H1 (cell line): Measurements from ENCODE around the gene COLQ. TPM values are rescaled to one million over a fixed set of nuclear protein-coding genes. Genes with fewer than 3 reads are reported as not detected.

Source experiments
- CTCF ChIA-PET: fragments of 300-600 bp; sonication (Branson Sonifier 250); formaldehyde crosslinking; loops from one replicate; lab custom pipeline; 2021; ENCODE audit not compliant: partially characterized antibody; lab: Charles Lee
- POLR2A ChIA-PET: fragments of 300-600 bp; sonication (Branson Sonifier 250); formaldehyde crosslinking; loops from one replicate; lab custom pipeline; 2021; ENCODE audit warnings: inconsistent platforms; ENCODE audit not compliant: partially characterized antibody; lab: Charles Lee
- DNase-seq, 2 experiments: peaks; one replicate each; pipeline versions ENCODE4 v3.0.0 to v3.0.0-alpha.2; 2010 to 2022; ENCODE audit warnings: low spot score in 2 of 2, low read depth in 1 of 2, mixed read lengths in 1 of 2
- FAIRE-seq: peaks from 2 replicates; lab custom pipeline; 2011; peaks lifted over from hg19 to GRCh38; lab: Jason Lieb, UNC
- H2AFZ ChIP-seq: 2 replicates; pipeline ENCODE4 v1.8.1; 2012; ENCODE audit warnings: low read length, inconsistent platforms
- H2AK5ac ChIP-seq: 2 replicates; pipeline ENCODE4 v1.6.1; 2013; ENCODE audit warnings: low read depth, low read length
- H2BK120ac ChIP-seq: replicated peaks from 2 replicates; pipeline ENCODE3; 2013; ENCODE audit warnings: low read depth, low read length, inconsistent platforms
- H2BK12ac ChIP-seq: 2 replicates; pipeline ENCODE4 v1.6.1; 2013; ENCODE audit warnings: low read depth, low read length
- H2BK15ac ChIP-seq: 2 replicates; pipeline ENCODE4 v1.6.1; 2013; ENCODE audit warnings: low read length
- H2BK20ac ChIP-seq: 2 replicates; pipeline ENCODE4 v1.6.1; 2013; ENCODE audit warnings: low read length
- H2BK5ac ChIP-seq: 2 replicates; pipeline ENCODE4 v1.6.1; 2013; ENCODE audit warnings: low read depth, low read length
- H3K14ac ChIP-seq: 2 replicates; pipeline ENCODE4 v1.6.1; 2013; ENCODE audit warnings: inconsistent platforms; ENCODE audit not compliant: insufficient read length
- H3K18ac ChIP-seq: 2 replicates; pipeline ENCODE4 v1.6.1; 2013; ENCODE audit warnings: low read length; ENCODE audit errors: extremely low read depth
- H3K23ac ChIP-seq: 2 replicates; pipeline ENCODE4 v1.6.1; 2013; ENCODE audit warnings: inconsistent platforms; ENCODE audit not compliant: insufficient read length
- H3K23me2 ChIP-seq: 2 replicates; pipeline ENCODE4 v1.6.1; 2013; ENCODE audit warnings: low read depth, low read length
- H3K27ac ChIP-seq: 2 replicates; pipeline ENCODE4 v1.6.1; 2011; ENCODE audit warnings: low read depth, low read length, inconsistent platforms
- H3K27me3 ChIP-seq, 4 experiments: replicated peaks in 1 of 4; 1 replicate in 1 of 4; 2 replicates in 3 of 4; pipeline versions ENCODE4 v1.6.1 to v1.8.1; 2011 to 2013; ENCODE audit warnings: low read length in 3 of 4, mild to moderate bottlenecking in 3 of 4, inconsistent platforms in 2 of 4, mixed read lengths in 2 of 4, moderate library complexity in 1 of 4; ENCODE audit not compliant: control insufficient read depth in 3 of 4, insufficient read depth in 3 of 4; ENCODE audit errors: extremely low read depth in 1 of 4
- H3K36me3 ChIP-seq, 4 experiments: 2 replicates each; pipeline versions ENCODE4 v1.6.1 to v1.8.1; 2011 to 2013; ENCODE audit warnings: mild to moderate bottlenecking in 4 of 4, low read length in 3 of 4, moderate library complexity in 2 of 4, control low read depth in 1 of 4, inconsistent platforms in 1 of 4; ENCODE audit not compliant: insufficient read depth in 4 of 4, control insufficient read depth in 2 of 4
- H3K4ac ChIP-seq: replicated peaks from 2 replicates; pipeline ENCODE3; 2013; ENCODE audit warnings: low read length, low read depth, mixed read lengths, inconsistent platforms; ENCODE audit not compliant: insufficient read length
- H3K4me1 ChIP-seq, 4 experiments: replicated peaks in 1 of 4; 1 replicate in 1 of 4; 2 replicates in 3 of 4; pipeline versions ENCODE4 v1.6.1 to v1.8.1; 2011 to 2013; ENCODE audit warnings: low read length in 3 of 4, inconsistent platforms in 2 of 4, mixed read lengths in 1 of 4; ENCODE audit not compliant: insufficient read depth in 4 of 4, control insufficient read depth in 3 of 4
- H3K4me2 ChIP-seq, 2 experiments: 2 replicates each; pipeline versions ENCODE4 v1.6.1 to v1.8.1; 2011 to 2013; ENCODE audit warnings: low read depth in 2 of 2, low read length in 2 of 2, control low read depth in 1 of 2, inconsistent platforms in 1 of 2, mild to moderate bottlenecking in 1 of 2; ENCODE audit not compliant: insufficient read depth in 1 of 2
- H3K4me3 ChIP-seq, 4 experiments: fragments of 200-600, 300-600 bp in 1 of 4; sonication (generic), shearing (Covaris generic), sonication (Bioruptor Twin) in 1 of 4; 2 replicates each; pipeline versions ENCODE4 v1.5.1 to v1.8.1; 2011 to 2016; ENCODE audit warnings: low read length in 4 of 4, low read depth in 3 of 4, control low read depth in 2 of 4, inconsistent platforms in 2 of 4, mild to moderate bottlenecking in 2 of 4, mixed read lengths in 1 of 4, moderate library complexity in 1 of 4; ENCODE audit not compliant: insufficient read depth in 2 of 4; ENCODE audit errors: extremely low read depth in 1 of 4
- H3K56ac ChIP-seq: replicated peaks from 2 replicates; pipeline ENCODE3; 2013; ENCODE audit warnings: low read depth, mild to moderate bottlenecking, mixed read lengths, low read length, inconsistent platforms; ENCODE audit not compliant: insufficient read length
- H3K79me1 ChIP-seq: 2 replicates; pipeline ENCODE4 v1.6.1; 2013; ENCODE audit warnings: low read depth, low read length, control low read depth
- H3K79me2 ChIP-seq, 2 experiments: 2 replicates each; pipeline versions ENCODE4 v1.6.1 to v1.8.1; 2012 to 2013; ENCODE audit warnings: low read length in 2 of 2, mild to moderate bottlenecking in 2 of 2, inconsistent platforms in 1 of 2; ENCODE audit not compliant: insufficient read depth in 2 of 2, control insufficient read depth in 1 of 2
- H3K9ac ChIP-seq, 4 experiments: replicated peaks in 1 of 4; 1 replicate in 1 of 4; 2 replicates in 3 of 4; pipeline versions ENCODE4 v1.6.1 to v1.8.1; 2011 to 2013; ENCODE audit warnings: low read depth in 3 of 4, low read length in 3 of 4, control low read depth in 2 of 4, mild to moderate bottlenecking in 2 of 4, moderate library complexity in 2 of 4, inconsistent platforms in 1 of 4; ENCODE audit errors: extremely low read depth in 1 of 4
- H3K9me3 ChIP-seq, 2 experiments: 2 replicates each; pipeline versions ENCODE4 v1.6.1 to v1.8.1; 2012 to 2013; ENCODE audit warnings: mild to moderate bottlenecking in 2 of 2, moderate library complexity in 2 of 2, control low read depth in 1 of 2, inconsistent platforms in 1 of 2, low read depth in 1 of 2, low read length in 1 of 2, mixed read lengths in 1 of 2; ENCODE audit not compliant: insufficient read depth in 2 of 2
- H4K20me1 ChIP-seq, 2 experiments: replicated peaks in 1 of 2; 2 replicates each; pipeline versions ENCODE3 to v1.8.1; 2011 to 2013; ENCODE audit warnings: inconsistent platforms in 2 of 2, low read length in 2 of 2, mild to moderate bottlenecking in 1 of 2; ENCODE audit not compliant: insufficient read depth in 2 of 2, control insufficient read depth in 1 of 2
- H4K5ac ChIP-seq: 2 replicates; pipeline ENCODE4 v1.6.1; 2013; ENCODE audit warnings: low read length, low read depth, mixed read lengths, inconsistent platforms; ENCODE audit not compliant: insufficient read length
- H4K8ac ChIP-seq: 2 replicates; pipeline ENCODE4 v1.8.0; 2013; ENCODE audit warnings: mild to moderate bottlenecking, moderate library complexity, low read length, inconsistent platforms; ENCODE audit not compliant: insufficient read depth; ENCODE audit errors: extremely low read depth
- H4K91ac ChIP-seq: replicated peaks from 2 replicates; pipeline ENCODE3; 2013; ENCODE audit warnings: low read length, mixed read lengths, inconsistent platforms; ENCODE audit not compliant: insufficient read length
- CHD2 ChIP-seq: IDR thresholded peaks from 2 replicates; pipeline ENCODE4 v1.6.1; 2012; ENCODE audit warnings: low read length, improper control_type of control experiment
- E2F6 ChIP-seq: IDR thresholded peaks from 2 replicates; pipeline ENCODE4 v1.6.1; 2012; ENCODE audit warnings: inconsistent platforms
- EGR1 ChIP-seq: IDR thresholded peaks from 2 replicates; pipeline ENCODE4 v1.6.1; 2011; ENCODE audit warnings: low read depth, low read length, borderline replicate concordance
- MAX ChIP-seq: IDR thresholded peaks from 2 replicates; pipeline ENCODE4 v1.6.1; 2012; ENCODE audit warnings: inconsistent platforms
- RBBP5 ChIP-seq: IDR thresholded peaks from 2 replicates; pipeline ENCODE4 v1.7.1; 2012; ENCODE audit warnings: low read depth, mild to moderate bottlenecking, inconsistent platforms, low read length, moderate library complexity, borderline replicate concordance
- RXRA ChIP-seq: IDR thresholded peaks from 2 replicates; pipeline ENCODE4 v1.6.1; 2011; ENCODE audit warnings: low read depth, mild to moderate bottlenecking, low read length, moderate library complexity; ENCODE audit not compliant: insufficient read depth
- SIRT6 ChIP-seq: IDR thresholded peaks from one replicate; pipeline ENCODE4 v1.7.1; 2012; ENCODE audit warnings: low read length, inconsistent platforms
- SIX5 ChIP-seq: IDR thresholded peaks from 2 replicates; pipeline ENCODE4 v1.6.1; 2011; ENCODE audit warnings: mild to moderate bottlenecking, low read depth, low read length
- SRF ChIP-seq: IDR thresholded peaks from 2 replicates; pipeline ENCODE4 v1.6.1; 2011; ENCODE audit warnings: mild to moderate bottlenecking, low read depth, low read length, moderate library complexity
- WGBS, 2 experiments: shearing (Covaris generic) in 1 of 2; methylation state at CpG; one replicate each; pipeline versions ENCODE4 v1.1.6 to v1.1.7; 2013 to 2015; ENCODE audit warnings: low lambda C conversion rate in 2 of 2, mixed read lengths in 2 of 2, inconsistent platforms in 1 of 2, low coverage in 1 of 2, missing lambda C conversion rate in 1 of 2; ENCODE audit not compliant: insufficient replicate concordance in 2 of 2, insufficient coverage in 1 of 2, insufficient read length in 1 of 2; ENCODE audit errors: extremely low coverage in 1 of 2, missing lambda C conversion rate in 1 of 2; 5-methylcytosine and 5-hydroxymethylcytosine counted together
- polyA plus RNA-seq, 7 experiments: library from polyadenylated mRNA; depleted of rRNA in 3 of 7; stranded (reverse) in 5 of 7; unstranded in 2 of 7; fragments of >200 nt in 5 of 7; fragments of 200-250 nt in 2 of 7; gene quantifications; 1 replicate in 5 of 7; 2 replicates in 1 of 7; 4 replicates in 1 of 7; pipeline versions ENCODE4 v1.2.1 to v1.2.3, GENCODE V29; 2011 to 2013; ENCODE audit warnings: missing spikeins in 2 of 7, mixed read lengths in 2 of 7
- total RNA-seq: library from RNA; stranded (reverse); fragmentation: NEBNext Ultra II Directional; extraction: Animal tissue kit (Norgen Biotek cat#: 25700); gene quantifications from 2 replicates; pipeline ENCODE4 v1.2.1, GENCODE V29; 2021

The COLQ gene
- total and polyA plus RNA-seq, 2 of the 8 experiments (the other 6 are each of a cell fraction or from before 2014, with no cell fraction given) = 1.5 to 1.9 TPM

GRCh38 chr3:15505479-15506165, 15.9 kb downstream of the COLQ start:
- TF ChIP-seq CHD2 (no peak), RBBP5 (no peak), SRF (no peak), RXRA (no peak), SIRT6 (no peak), SIX5 (no peak), MAX (no peak), EGR1 (no peak), E2F6 (no peak)
- ChIA-PET CTCF (interaction anchor here (0.7 to 1.1 kb wide), 2 partner anchors 9 to 160 kb away, joined by 3 to 4 read pairs; no protein-coding TSS in a partner anchor), POLR2A (no interaction called here)
- Histone ChIP-seq H2AFZ (no peak overlapping the region), H3K9me3 (no peaks in the 10 kb centered on the region), H4K91ac (no peak overlapping the region), H2BK12ac (no peak overlapping the region), H3K23me2 (no peaks in the 10 kb centered on the region), H2BK120ac (no peak overlapping the region), H3K4me1 (no peaks in the 10 kb centered on the region), H2BK15ac (no peak overlapping the region), H3K27ac (no peak overlapping the region), H3K4ac (no peak overlapping the region), H4K8ac (no peak overlapping the region), H3K27me3 (no peaks in the 10 kb centered on the region; a peak in 1 of 7 replicates), H3K9ac (no peak overlapping the region), H4K20me1 (peaks cover 2 to 3% of the 10 kb centered on the region in 2 experiments), H4K5ac (no peak overlapping the region), H3K4me2 (no peak overlapping the region), H3K36me3 (no peaks in the 10 kb centered on the region), H3K18ac (no peak overlapping the region), H3K79me2 (no peaks in the 10 kb centered on the region), H3K4me3 (no peak overlapping the region), H2BK5ac (no peak overlapping the region), H3K56ac (no peak overlapping the region), H3K23ac (no peak overlapping the region), H2AK5ac (no peak overlapping the region), H2BK20ac (no peak overlapping the region), H3K14ac (no peak overlapping the region), H3K79me1 (no peaks in the 10 kb centered on the region; the same call in 1 of the 2 replicates)
- FAIRE-seq = no peak
- no peak for DNase-seq
- WGBS, 2 experiments = 83% methylated on average over 7 of the region's 7 CpGs; no CpG with 5 or more reads in 1 of the 2 experiments
